Natural killer cell (primary cell): ENCODE measurements around the gene MMAB. TPM values are rescaled to one million over a fixed set of nuclear protein-coding genes. Genes with fewer than 3 reads are reported as not detected.

Experiments
- ATAC-seq, 3 donors: fragments of 150-1000 bp in 2 of 3; fragments of 200-7000 bp in 1 of 3; cut with Tn5 transposase; 1 replicate in 1 of 3; 2 replicates in 2 of 3; pipeline ENCODE4 v1.10.0; 2021; ENCODE audit warnings: mild to moderate bottlenecking in 2 of 3, moderate library complexity in 2 of 3
- DNase-seq, 2 donors: peaks; one replicate each; pipeline versions ENCODE4 v3.0.0 to v3.0.0-alpha.2; 2013 to 2021; ENCODE audit warnings: mixed read lengths in 1 of 2
- H3K27ac ChIP-seq: one replicate; pipeline ENCODE4 v1.5.1; 2013; ENCODE audit warnings: mild to moderate bottlenecking, low read length
- H3K27me3 ChIP-seq: one replicate; pipeline ENCODE4 v1.6.1; 2013; ENCODE audit warnings: low read length; ENCODE audit not compliant: control insufficient read depth, insufficient read depth
- H3K36me3 ChIP-seq: one replicate; pipeline ENCODE4 v1.6.1; 2013; ENCODE audit warnings: low read length; ENCODE audit not compliant: control insufficient read depth, insufficient read depth
- H3K4me1 ChIP-seq: one replicate; pipeline ENCODE4 v1.6.1; 2013; ENCODE audit warnings: low read length; ENCODE audit not compliant: control insufficient read depth, insufficient read depth
- H3K4me3 ChIP-seq: one replicate; pipeline ENCODE4 v1.5.1; 2013; ENCODE audit warnings: low read length
- H3K9me3 ChIP-seq: one replicate; pipeline ENCODE4 v1.6.1; 2013; ENCODE audit warnings: low read length; ENCODE audit not compliant: control insufficient read depth, insufficient read depth
- H3K27ac Mint-ChIP-seq, 2 donors: one replicate each; pipeline ENCODE4 v1.8.0; 2022; ENCODE audit warnings: mild to moderate bottlenecking in 2 of 2, mixed read lengths in 2 of 2, moderate library complexity in 1 of 2
- H3K27me3 Mint-ChIP-seq, 2 donors: one replicate each; pipeline ENCODE4 v1.8.0; 2022; ENCODE audit warnings: low read depth in 2 of 2, mixed read lengths in 2 of 2
- H3K36me3 Mint-ChIP-seq: one replicate; pipeline ENCODE4 v1.8.0; 2022; ENCODE audit warnings: mixed read lengths
- H3K4me1 Mint-ChIP-seq, 2 donors: one replicate each; pipeline ENCODE4 v1.8.0; 2022; ENCODE audit warnings: mixed read lengths in 2 of 2
- H3K4me3 Mint-ChIP-seq: one replicate; pipeline ENCODE4 v1.8.0; 2022; ENCODE audit warnings: mild to moderate bottlenecking, moderate library complexity, mixed read lengths
- H3K9me3 Mint-ChIP-seq, 2 donors: one replicate each; pipeline ENCODE4 v1.8.0; 2022; ENCODE audit warnings: mixed read lengths in 2 of 2
- WGBS: methylation state at CpG from one replicate; pipeline ENCODE4 v1.1.7; 2013; ENCODE audit warnings: missing lambda C conversion rate; ENCODE audit not compliant: insufficient coverage; 5-methylcytosine and 5-hydroxymethylcytosine counted together
- intact Hi-C: fragments of 100-400 bp; cut with micrococcal nuclease; formaldehyde crosslinking; loops from one replicate; pipeline ENCODE4 v1.14.2; 2022
- total RNA-seq, 4 donors: library from RNA; stranded (reverse); fragments of 120-200 nt in 1 of 4; gene quantifications; one replicate each; pipeline versions ENCODE4 v1.2.3 to v1.2.4, GENCODE V29; 2013 to 2022
- TF ChIP-seq, protein P1 (sequence below): fragments of 200-600 bp; IDR thresholded peaks from one replicate; pipeline ENCODE4 v1.8.0; 2022; ENCODE audit warnings: antibody characterized with exemption

The MMAB gene
- total RNA-seq, 3 donors from 2014 or later (not counting 1 experiment from before 2014, with no cell fraction given): 17.1 to 18.3 (median 17.6) TPM

DNA sequence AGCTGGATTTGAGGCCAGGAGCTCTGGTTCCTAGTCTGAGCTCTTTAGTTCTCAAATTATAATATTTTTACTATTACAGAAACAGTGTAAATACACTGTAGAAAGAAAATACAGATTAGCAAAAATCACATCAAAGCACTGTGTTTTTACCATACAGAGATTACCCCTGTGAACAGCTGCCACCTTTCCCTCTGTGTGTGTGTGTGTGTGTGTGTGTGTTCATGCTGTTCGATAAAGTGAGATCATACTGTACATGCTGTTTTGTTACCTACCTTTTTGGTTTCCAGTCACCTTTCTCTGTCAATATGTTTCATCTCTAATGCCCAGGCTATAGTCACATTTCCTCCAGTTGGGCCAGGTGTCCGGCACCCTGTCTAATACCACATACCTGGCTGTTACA lies 27.2 kb upstream of the MMAB start:
- TF ChIP-seq, protein P1, sequence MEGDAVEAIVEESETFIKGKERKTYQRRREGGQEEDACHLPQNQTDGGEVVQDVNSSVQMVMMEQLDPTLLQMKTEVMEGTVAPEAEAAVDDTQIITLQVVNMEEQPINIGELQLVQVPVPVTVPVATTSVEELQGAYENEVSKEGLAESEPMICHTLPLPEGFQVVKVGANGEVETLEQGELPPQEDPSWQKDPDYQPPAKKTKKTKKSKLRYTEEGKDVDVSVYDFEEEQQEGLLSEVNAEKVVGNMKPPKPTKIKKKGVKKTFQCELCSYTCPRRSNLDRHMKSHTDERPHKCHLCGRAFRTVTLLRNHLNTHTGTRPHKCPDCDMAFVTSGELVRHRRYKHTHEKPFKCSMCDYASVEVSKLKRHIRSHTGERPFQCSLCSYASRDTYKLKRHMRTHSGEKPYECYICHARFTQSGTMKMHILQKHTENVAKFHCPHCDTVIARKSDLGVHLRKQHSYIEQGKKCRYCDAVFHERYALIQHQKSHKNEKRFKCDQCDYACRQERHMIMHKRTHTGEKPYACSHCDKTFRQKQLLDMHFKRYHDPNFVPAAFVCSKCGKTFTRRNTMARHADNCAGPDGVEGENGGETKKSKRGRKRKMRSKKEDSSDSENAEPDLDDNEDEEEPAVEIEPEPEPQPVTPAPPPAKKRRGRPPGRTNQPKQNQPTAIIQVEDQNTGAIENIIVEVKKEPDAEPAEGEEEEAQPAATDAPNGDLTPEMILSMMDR: no peak
- Histone ChIP-seq H3K36me3 (no peaks in the 10 kb centered on the region), H3K4me1 (peaks cover 19% of the 10 kb centered on the region), H3K4me3 (no peak overlapping the region), H3K9me3 (no peaks in the 10 kb centered on the region), H3K27me3 (no peaks in the 10 kb centered on the region), H3K27ac (no peak overlapping the region)
- WGBS: 90% methylated on average over 2 of the region's 2 CpGs
- DNase-seq (no peak), ATAC-seq (no peak)
- Mint-ChIP-seq H3K4me1 (peaks cover 8 to 14% of the 10 kb centered on the region in 2 donors), H3K36me3 (no peaks in the 10 kb centered on the region), H3K27me3 (no peaks in the 10 kb centered on the region), H3K27ac (no peak overlapping the region), H3K9me3 (no peaks in the 10 kb centered on the region), H3K4me3 (no peak overlapping the region)
- intact Hi-C loops: no loop called here

DNA sequence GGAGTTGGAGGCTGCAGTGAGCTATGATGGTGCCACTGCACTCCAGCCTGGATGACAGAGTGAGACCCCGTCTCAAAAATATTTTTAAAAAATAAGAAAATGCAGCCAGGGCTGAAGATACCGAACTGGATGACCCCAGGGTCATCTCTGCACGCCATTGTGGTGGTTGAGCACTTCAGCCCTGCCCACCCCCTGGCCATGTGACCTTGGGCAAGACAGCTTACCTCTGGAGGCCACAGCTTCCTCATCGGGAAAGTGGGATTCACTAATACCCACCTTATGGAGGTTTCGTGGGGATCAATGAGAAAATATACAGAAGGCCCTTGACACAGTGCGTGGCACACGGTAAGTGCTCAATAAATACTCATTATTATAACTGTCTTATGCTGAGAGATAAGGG lies 25.8 kb upstream of the MMAB start:
- no peaks in the 10 kb centered on the region for H3K27me3 ChIP-seq
- 97% methylated on average over 5 of the region's 7 CpGs for WGBS

DNA sequence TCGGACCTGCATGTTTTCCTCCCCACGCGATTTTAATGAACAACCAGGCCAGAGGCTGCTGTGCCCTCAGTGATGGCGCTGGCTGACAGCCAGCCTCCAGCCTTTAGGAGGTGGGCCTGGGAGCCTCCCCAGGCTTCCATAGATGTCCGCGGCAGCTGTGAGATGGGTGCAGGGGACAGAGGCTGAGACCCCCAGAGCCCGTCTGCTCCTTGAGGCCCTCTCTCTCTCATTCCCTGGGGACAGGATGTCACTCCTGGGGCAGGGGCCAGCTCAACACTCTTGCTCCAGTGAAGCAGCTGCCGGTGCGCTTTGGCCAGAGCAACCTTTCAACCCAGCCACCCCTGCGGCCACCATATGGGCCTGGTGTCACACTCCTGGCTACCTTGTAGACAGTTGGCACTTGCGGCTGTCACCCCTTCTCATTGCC lies 25.1 kb upstream of the MMAB start:
- H3K36me3 Mint-ChIP-seq: no peaks in the 10 kb centered on the region
- intact Hi-C loops: no loop called here
- peaks cover 8 to 16% of the 10 kb centered on the region in 2 donors for H3K4me1 Mint-ChIP-seq
- H3K9me3 Mint-ChIP-seq: no peaks in the 10 kb centered on the region
- ATAC-seq: no peak
- TF ChIP-seq, protein P1: no peak
- H3K27me3 Mint-ChIP-seq: no peaks in the 10 kb centered on the region
- no peak overlapping the region for H3K27ac Mint-ChIP-seq
- DNase-seq: no peak
- peaks cover 23% of the 10 kb centered on the region for H3K4me1 ChIP-seq
- no peaks in the 10 kb centered on the region for H3K27me3 ChIP-seq
- no peak overlapping the region for H3K4me3 Mint-ChIP-seq
- peaks cover 4% of the 10 kb centered on the region for H3K36me3 ChIP-seq
- no peaks in the 10 kb centered on the region for H3K9me3 ChIP-seq
- whole genome bisulfite sequencing: 94% methylated on average over 11 of the region's 11 CpGs
- H3K4me3 ChIP-seq: no peak overlapping the region
- no peak overlapping the region for H3K27ac ChIP-seq

More for the DNA sequence above, 25.8 kb upstream of the MMAB start:
- intact Hi-C loops: no loop called here
- Mint-ChIP-seq H3K36me3 (no peaks in the 10 kb centered on the region), H3K9me3 (no peaks in the 10 kb centered on the region), H3K4me3 (no peak overlapping the region), H3K27me3 (no peaks in the 10 kb centered on the region), H3K4me1 (peaks cover 8 to 16% of the 10 kb centered on the region in 2 donors), H3K27ac (no peak overlapping the region)
- no peaks in the 10 kb centered on the region for H3K9me3 ChIP-seq
- no peak for ATAC-seq
- no peak overlapping the region for H3K27ac ChIP-seq
- H3K36me3 ChIP-seq: peaks cover 3% of the 10 kb centered on the region
- DNase-seq: no peak
- TF ChIP-seq, protein P1: no peak
- H3K4me3 ChIP-seq: no peak overlapping the region
- peaks cover 29% of the 10 kb centered on the region for H3K4me1 ChIP-seq

DNA sequence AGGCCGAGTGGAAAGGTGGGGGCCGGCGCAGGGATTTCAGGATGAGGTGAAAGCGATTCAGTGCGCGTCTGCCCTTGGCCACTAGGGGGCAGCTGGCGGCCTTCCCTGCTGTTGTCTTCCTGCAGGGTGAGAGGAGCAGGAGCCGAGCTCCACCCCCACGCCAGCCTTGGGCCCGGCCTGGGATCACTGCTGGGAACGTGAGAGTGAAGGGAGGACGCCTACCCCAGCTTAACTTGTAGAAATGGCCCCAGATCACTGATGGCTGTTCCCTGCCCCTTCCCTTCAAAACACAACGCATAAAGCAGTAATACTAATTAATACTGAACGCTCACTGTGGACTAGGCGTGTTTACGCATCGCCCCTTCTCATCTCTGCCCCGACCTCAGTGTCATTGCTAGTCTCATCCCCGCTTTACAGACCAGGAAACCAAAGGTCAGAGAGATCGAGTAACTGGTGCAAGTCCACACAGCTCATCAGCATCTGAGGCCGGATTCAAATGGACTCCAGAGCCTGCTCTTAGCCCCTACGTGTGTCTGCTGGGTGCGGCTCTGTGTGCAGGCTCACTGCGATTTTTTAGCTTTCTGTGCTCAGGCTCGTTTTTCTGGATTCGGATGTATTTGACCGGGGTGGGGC lies 24.6 kb upstream of the MMAB start:
- Mint-ChIP-seq H3K4me3 (no peak overlapping the region), H3K36me3 (no peaks in the 10 kb centered on the region)

More for the DNA sequence above, 24.6 kb upstream of the MMAB start:
- H3K27me3 ChIP-seq: no peaks in the 10 kb centered on the region
- no peak overlapping the region for H3K27ac ChIP-seq
- WGBS: 52% methylated on average over 27 of the region's 27 CpGs
- TF ChIP-seq, protein P1: peak; percentile 88
- H3K4me1 ChIP-seq: peaks cover 21% of the 10 kb centered on the region
- no peak overlapping the region for H3K27ac Mint-ChIP-seq
- DNase-seq: peak; percentile 51 to 72
- intact Hi-C loops: loop anchor here (1.0 to 2.0 kb wide), 2 partner anchors 79 to 177 kb away; no protein-coding TSS in a partner anchor
- H3K4me1 Mint-ChIP-seq: peaks cover 8 to 16% of the 10 kb centered on the region in 2 donors
- ATAC-seq: peak; percentile 64 to 80 (median 68)
- H3K9me3 ChIP-seq: no peaks in the 10 kb centered on the region
- H3K9me3 Mint-ChIP-seq: no peaks in the 10 kb centered on the region
- no peaks in the 10 kb centered on the region for H3K27me3 Mint-ChIP-seq
- peaks cover 4% of the 10 kb centered on the region for H3K36me3 ChIP-seq
- no peak overlapping the region for H3K4me3 ChIP-seq
